Measurements from ENCODE around the gene RUFY4.

RUFY4 gene

DNA sequence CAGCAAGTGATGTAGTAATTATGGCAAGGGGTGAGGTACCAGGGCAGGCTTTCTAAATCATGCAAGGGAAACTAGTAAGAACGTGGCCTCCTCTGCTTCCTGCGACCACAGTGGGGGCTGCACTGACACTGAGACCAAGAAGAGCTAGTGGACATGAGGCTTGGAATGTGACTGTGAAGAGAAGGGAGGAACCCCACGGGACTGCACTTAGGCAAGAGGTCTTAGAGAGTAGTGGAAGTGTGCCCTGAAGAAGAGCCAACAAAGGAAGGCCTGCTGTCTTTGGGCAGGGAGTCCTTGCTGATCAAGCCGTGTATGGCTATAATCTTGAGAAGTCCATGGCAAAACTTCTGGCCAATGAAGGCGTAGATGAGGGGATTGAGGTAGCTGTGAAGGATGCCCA lies 8.9 kb upstream of the RUFY4 start:
- in situ Hi-C loops (cut with HindIII; ENCODE audit: low sequenced_read_pairs) = no loop called here
- TF ChIP-seq, protein P1, sequence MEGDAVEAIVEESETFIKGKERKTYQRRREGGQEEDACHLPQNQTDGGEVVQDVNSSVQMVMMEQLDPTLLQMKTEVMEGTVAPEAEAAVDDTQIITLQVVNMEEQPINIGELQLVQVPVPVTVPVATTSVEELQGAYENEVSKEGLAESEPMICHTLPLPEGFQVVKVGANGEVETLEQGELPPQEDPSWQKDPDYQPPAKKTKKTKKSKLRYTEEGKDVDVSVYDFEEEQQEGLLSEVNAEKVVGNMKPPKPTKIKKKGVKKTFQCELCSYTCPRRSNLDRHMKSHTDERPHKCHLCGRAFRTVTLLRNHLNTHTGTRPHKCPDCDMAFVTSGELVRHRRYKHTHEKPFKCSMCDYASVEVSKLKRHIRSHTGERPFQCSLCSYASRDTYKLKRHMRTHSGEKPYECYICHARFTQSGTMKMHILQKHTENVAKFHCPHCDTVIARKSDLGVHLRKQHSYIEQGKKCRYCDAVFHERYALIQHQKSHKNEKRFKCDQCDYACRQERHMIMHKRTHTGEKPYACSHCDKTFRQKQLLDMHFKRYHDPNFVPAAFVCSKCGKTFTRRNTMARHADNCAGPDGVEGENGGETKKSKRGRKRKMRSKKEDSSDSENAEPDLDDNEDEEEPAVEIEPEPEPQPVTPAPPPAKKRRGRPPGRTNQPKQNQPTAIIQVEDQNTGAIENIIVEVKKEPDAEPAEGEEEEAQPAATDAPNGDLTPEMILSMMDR (IDR thresholded peaks at IDR 0.05; ENCODE audit: low read depth, low read length, missing control alignments) = no peak
- H3K4me3 ChIP-seq (ENCODE audit: low read depth, low read length) = no peak overlapping the region
- DNase-seq (ENCODE audit: low read depth) = no peak

DNA sequence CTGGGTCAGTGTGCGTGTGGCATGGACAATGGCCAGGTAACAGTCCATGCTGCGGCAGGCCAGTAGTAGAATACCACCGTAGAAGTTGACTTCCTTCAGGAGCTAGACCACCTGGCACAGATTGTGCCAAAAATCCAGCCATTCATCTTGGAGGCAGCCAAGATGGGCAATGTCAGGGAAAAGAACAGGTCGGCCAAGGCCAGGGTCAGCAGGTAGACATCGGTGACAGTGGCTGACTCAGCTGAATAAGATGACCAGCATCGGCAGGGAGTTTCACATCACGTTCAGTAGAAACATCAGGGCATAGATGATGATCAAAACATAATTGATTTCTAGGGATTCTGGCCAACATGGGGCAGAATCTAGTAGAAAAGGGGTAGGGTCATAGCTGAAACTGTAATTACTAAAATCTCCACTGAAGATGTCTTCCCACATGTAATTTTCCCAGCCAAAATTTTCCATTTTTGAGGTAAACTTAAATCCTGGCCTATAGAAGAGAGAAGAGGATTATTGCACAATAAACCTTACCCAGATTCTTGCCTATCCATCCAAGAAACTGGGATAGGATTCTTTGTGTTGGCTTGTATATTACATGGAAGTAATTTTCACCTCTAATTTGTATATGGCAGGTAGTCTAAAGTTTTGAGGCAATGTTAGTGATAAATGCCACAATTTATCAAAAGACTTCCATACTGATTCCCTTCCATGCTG lies 7.9 kb upstream of the RUFY4 start:
- in situ Hi-C loops (cut with HindIII; ENCODE audit: low sequenced_read_pairs) = no loop called here
- no peak for DNase-seq (ENCODE audit: low read depth)
- no peak overlapping the region for H3K4me3 ChIP-seq (ENCODE audit: low read depth, low read length)
- TF ChIP-seq, protein P1 (IDR thresholded peaks at IDR 0.05; ENCODE audit: low read depth, low read length, missing control alignments) = no peak

DNA sequence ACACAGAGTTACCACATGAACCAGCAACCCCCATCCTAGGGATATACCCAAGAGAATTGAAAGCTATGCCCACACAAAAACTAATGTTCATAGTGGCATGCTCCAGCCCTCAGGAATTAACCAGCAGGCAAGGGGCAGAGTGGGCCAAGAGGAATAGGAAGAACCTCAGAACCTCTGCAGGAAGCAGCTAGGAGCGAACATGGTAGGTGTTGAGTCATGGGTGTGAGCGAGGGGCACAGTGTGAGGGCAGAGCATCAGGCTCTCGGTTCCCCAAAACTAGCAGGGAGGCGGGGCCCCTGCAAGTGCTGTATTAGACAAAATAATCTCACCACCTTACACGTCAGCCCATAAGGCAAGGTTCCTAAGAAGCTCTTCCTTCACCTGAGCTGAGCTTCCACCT lies 5.6 kb upstream of the RUFY4 start:
- TF ChIP-seq, protein P1 (IDR thresholded peaks at IDR 0.05; ENCODE audit: low read depth, low read length, missing control alignments) = no peak
- in situ Hi-C loops (cut with HindIII; ENCODE audit: low sequenced_read_pairs) = no loop called here
- H3K4me3 ChIP-seq (ENCODE audit: low read depth, low read length) = no peak overlapping the region
- DNase-seq (ENCODE audit: low read depth) = no peak

DNA sequence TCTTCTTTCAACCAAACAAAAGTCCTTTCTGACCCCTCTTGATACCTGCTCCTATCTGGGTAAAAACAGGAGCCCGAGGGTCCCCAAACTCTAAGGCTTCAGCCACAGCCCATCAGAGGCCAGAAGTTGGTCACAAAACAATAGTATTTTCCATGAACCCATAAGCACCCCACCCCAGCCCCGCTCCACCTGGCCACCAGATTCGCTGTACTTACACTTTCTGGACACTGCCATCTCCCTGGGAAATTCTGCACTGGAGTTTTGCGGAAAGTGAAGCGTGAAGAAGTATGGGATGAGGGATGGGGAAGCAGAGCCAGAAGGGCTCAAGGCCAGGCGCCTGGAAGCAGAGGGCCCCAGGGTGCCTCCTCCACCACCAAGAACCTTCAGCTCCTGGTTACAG lies 5.2 kb upstream of the RUFY4 start:
- in situ Hi-C loops (cut with HindIII; ENCODE audit: low sequenced_read_pairs) = no loop called here
- DNase-seq (ENCODE audit: low read depth) = no peak
- H3K4me3 ChIP-seq (ENCODE audit: low read depth, low read length) = no peak overlapping the region
- TF ChIP-seq, protein P1 (IDR thresholded peaks at IDR 0.05; ENCODE audit: low read depth, low read length, missing control alignments) = no peak

DNA sequence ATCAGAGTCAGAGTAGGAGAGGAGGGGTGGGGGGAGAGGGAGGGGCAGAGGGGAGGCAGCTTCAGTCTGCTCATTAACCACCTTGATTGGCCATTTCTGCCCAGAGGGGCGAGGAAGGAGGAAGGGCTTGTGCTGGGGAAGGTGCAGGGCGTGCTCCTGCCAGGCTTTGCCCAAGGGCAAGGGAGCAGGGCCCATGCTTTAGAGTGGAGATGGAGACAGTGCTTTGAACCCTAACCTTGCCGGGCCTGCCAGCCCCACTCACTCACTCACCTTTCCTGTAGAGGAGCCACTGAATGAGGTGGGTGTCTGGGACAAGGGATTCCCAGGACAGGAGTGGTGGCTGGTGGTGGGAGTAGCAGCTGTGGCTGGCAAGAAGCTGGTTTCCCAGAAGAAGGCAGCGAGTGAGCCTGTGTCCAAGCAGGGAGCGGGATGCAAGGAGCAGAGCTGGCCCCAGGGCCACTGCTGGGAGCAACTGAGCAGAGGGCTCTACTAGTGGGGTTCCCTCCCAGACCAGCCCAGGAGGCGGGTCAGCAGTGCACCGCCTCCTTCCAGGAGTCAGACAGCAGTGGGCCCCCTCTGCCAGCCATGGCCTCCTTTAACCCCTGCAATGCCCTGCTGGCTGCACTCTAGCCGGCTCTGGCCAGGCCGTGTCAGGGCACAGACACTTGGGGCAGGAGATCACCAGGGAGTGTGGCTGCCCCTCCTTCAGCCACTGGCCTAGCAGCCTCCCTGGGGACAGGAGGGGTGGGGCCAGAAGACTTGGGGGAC lies 3.6 kb upstream of the RUFY4 start:
- TF ChIP-seq, protein P1 (IDR thresholded peaks at IDR 0.05; ENCODE audit: low read depth, low read length, missing control alignments) = no peak
- H3K4me3 ChIP-seq (ENCODE audit: low read depth, low read length) = no peak overlapping the region
- in situ Hi-C loops (cut with HindIII; ENCODE audit: low sequenced_read_pairs) = no loop called here
- no peak for DNase-seq (ENCODE audit: low read depth)

DNA sequence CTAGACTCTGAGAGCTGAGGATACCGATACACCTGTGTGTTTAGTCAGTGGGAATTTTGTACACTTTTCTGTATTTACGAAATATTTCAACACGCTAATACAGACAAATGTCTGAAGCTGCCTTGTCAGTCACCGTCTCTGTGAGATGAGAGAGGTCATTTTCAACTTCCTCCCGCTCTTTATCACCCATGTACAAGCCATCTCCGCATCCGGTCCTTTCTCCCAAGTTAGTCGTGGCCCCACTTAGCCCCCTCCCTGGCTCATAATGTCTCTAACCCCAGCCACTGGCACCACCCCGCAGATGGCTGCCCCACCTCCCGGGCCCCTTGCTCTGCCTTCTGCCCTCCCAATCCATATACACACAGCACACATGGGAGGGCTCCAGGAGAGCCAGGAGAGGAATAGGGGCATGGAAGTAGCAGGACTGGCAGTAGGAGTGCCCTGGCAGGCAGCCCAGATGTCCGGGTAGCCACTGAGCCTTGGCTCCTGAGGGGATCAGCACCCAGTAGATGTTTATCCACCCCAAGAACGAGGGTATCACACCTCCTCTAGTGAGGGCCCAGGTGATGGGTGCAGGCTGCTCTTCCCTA lies 2.0 kb upstream of the RUFY4 start:
- in situ Hi-C loops (cut with HindIII; ENCODE audit: low sequenced_read_pairs) = no loop called here
- TF ChIP-seq, protein P1 (IDR thresholded peaks at IDR 0.05; ENCODE audit: low read depth, low read length, missing control alignments) = no peak
- H3K4me3 ChIP-seq (ENCODE audit: low read depth, low read length) = no peak overlapping the region

More for the DNA sequence above, 2.0 kb upstream of the RUFY4 start:
- DNase-seq (ENCODE audit: low read depth) = no peak

Data from astrocyte of the cerebellum (primary cell).